Endothelial cell (in vitro differentiated cells): ENCODE data around the gene PHF1. TPM values are rescaled to one million over a fixed set of nuclear protein-coding genes. Genes with fewer than 3 reads are reported as not detected.
"Not testable (repeated sequence)": the region's sequence is repeated elsewhere in the genome, so short reads cannot be mapped to it uniquely, and the experiment has no call there.

Experiments
- DNase-seq: peaks from one replicate; pipeline ENCODE4 v3.0.0; 2021; ENCODE audit warnings: low spot score
- H3K27ac Mint-ChIP-seq: one replicate; pipeline ENCODE4 v1.8.0; 2021; ENCODE audit warnings: mixed read lengths, inconsistent platforms; ENCODE audit not compliant: unreplicated experiment
- H3K27me3 Mint-ChIP-seq: one replicate; pipeline ENCODE4 v1.8.0; 2021; ENCODE audit warnings: mild to moderate bottlenecking, moderate library complexity, mixed read lengths, inconsistent platforms; ENCODE audit not compliant: unreplicated experiment
- H3K36me3 Mint-ChIP-seq: one replicate; pipeline ENCODE4 v1.8.0; 2021; ENCODE audit warnings: mild to moderate bottlenecking, low read depth, mixed read lengths, inconsistent platforms; ENCODE audit not compliant: unreplicated experiment
- H3K4me1 Mint-ChIP-seq: one replicate; pipeline ENCODE4 v1.8.0; 2021; ENCODE audit warnings: mild to moderate bottlenecking, mixed read lengths, inconsistent platforms; ENCODE audit not compliant: unreplicated experiment
- H3K4me3 Mint-ChIP-seq: one replicate; pipeline ENCODE4 v1.8.0; 2021; ENCODE audit warnings: mild to moderate bottlenecking, mixed read lengths, inconsistent platforms; ENCODE audit not compliant: unreplicated experiment
- H3K9me3 Mint-ChIP-seq: one replicate; pipeline ENCODE4 v1.8.0; 2021; ENCODE audit warnings: mixed read lengths, inconsistent platforms; ENCODE audit not compliant: unreplicated experiment
- total RNA-seq: library from RNA; stranded (reverse); fragmentation: NEBNext Ultra II Directional; extraction: Animal tissue kit (Norgen Biotek cat#: 25700); gene quantifications from one replicate; pipeline ENCODE4 v1.2.1, GENCODE V29; 2021; ENCODE audit not compliant: unreplicated experiment
- TF ChIP-seq, protein P1 (sequence below): fragments of 200-600 bp; sonication (generic); IDR thresholded peaks from one replicate; pipeline ENCODE4 v1.5.0; 2021; ENCODE audit warnings: antibody characterized with exemption; ENCODE audit not compliant: unreplicated experiment

Gene PHF1
- total RNA-seq, 1 donor from 2014 or later: 60.0 TPM

DNA sequence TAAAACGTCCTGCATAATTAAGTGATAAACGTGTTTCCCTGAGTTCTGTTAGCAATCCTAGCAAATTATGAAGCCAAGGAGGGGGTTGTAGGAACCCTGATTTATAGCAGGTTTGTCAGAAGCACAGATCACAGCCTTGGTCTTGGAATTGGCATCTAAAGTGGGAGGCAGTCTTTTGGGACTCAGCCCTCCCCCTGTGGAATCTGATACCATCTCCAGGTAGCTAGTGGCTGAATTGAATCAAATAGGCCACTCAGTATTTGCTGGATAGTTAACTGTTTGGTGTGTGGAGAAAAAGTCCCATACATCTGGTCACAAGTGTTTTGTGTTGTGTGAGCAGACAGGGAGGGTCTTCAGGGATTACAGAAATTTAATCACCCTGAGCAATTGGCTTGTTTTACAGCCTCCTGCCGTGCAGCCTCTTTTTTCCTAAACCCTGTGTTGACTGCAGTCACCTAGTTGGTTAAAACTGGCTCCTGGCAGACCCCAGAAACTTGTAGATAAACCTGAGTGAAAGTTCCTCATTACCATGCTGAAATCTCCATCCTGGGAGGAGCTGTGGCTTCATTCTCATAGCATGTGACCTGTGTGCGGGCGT lies 38.2 kb upstream of the PHF1 start:
- H3K9me3 Mint-ChIP-seq: no peaks in the 10 kb centered on the region
- no peaks in the 10 kb centered on the region for H3K4me1 Mint-ChIP-seq
- no peaks in the 10 kb centered on the region for H3K36me3 Mint-ChIP-seq
- no peak overlapping the region for H3K27ac Mint-ChIP-seq
- no peak overlapping the region for H3K4me3 Mint-ChIP-seq
- no peaks in the 10 kb centered on the region for H3K27me3 Mint-ChIP-seq
- no peak for DNase-seq
- TF ChIP-seq, protein P1, sequence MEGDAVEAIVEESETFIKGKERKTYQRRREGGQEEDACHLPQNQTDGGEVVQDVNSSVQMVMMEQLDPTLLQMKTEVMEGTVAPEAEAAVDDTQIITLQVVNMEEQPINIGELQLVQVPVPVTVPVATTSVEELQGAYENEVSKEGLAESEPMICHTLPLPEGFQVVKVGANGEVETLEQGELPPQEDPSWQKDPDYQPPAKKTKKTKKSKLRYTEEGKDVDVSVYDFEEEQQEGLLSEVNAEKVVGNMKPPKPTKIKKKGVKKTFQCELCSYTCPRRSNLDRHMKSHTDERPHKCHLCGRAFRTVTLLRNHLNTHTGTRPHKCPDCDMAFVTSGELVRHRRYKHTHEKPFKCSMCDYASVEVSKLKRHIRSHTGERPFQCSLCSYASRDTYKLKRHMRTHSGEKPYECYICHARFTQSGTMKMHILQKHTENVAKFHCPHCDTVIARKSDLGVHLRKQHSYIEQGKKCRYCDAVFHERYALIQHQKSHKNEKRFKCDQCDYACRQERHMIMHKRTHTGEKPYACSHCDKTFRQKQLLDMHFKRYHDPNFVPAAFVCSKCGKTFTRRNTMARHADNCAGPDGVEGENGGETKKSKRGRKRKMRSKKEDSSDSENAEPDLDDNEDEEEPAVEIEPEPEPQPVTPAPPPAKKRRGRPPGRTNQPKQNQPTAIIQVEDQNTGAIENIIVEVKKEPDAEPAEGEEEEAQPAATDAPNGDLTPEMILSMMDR: no peak

DNA sequence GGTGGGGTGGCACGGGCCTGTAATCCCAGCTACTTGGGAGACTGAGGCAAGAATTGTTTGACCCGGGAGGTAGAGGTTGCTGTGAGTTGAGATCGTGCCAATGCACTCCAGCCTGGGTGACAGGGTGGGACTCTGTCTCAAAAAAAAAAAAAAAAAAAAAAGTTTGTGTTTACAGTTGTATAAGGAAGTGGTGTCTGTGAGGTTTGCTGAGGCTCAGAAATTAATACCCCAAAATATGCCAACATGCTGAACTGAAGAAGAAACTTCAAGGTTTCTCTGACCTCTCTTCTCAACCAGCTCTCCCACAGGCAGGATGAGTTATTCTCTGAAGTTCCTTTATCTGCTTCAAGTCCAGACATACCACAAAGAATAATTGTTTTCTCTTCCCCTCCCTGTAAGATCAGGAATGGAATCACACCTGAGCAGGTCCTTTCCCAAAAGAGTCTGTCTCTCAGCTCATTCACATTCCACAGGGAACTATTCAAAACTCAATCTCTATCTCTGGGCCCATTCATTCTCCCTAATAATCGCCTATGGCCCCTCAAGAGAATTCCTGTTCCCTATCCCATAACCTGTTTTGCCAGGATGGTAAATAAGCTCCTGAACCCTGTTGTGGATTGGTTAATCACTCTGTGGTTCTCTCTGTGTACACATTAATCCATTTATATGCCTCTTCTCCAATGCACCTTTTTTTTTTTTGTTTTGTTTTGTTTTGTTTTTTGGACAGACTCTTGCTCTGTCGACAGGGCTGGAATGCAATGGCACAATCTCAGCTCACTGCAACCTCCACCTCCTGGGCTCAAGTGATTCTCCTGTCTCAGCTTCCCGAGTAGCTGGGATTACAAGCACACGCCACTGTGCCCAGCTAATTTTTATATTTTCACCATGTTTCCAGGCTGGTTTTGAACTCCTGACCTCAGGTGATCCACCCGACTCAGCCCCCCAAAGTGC lies 36.6 kb upstream of the PHF1 start:
- no peak for DNase-seq
- TF ChIP-seq, protein P1: no peak
- no peaks in the 10 kb centered on the region for H3K9me3 Mint-ChIP-seq
- H3K4me3 Mint-ChIP-seq: no peak overlapping the region
- H3K27ac Mint-ChIP-seq: no peak overlapping the region
- no peaks in the 10 kb centered on the region for H3K36me3 Mint-ChIP-seq
- H3K4me1 Mint-ChIP-seq: no peaks in the 10 kb centered on the region
- H3K27me3 Mint-ChIP-seq: no peaks in the 10 kb centered on the region

DNA sequence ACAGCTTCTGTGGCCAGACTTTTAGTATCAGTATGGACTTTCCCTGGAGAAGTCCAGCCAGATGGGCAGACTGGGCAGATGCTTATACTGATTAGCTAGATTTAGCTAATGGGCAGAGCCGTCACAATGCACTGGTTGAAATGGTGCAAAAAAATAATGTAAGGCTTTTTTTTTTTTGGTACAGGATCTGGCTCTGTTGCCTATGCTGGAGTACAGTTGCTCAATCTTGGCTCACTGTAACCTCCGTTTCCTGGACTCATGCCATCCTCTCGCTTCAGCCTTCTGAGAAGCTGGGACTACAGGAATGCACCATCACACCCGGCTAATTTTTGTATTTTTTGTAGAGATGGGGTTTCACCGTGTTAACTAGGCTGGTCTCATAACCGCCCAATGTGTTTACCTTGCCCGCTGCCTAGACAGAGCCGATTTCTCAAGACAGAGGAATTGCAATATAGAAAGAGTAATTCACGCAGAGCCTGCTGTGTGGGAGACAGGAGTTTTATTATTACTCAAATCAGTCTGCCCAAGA lies 35.6 kb upstream of the PHF1 start:
- TF ChIP-seq, protein P1: no peak
- no peaks in the 10 kb centered on the region for H3K36me3 Mint-ChIP-seq
- no peak for DNase-seq

DNA sequence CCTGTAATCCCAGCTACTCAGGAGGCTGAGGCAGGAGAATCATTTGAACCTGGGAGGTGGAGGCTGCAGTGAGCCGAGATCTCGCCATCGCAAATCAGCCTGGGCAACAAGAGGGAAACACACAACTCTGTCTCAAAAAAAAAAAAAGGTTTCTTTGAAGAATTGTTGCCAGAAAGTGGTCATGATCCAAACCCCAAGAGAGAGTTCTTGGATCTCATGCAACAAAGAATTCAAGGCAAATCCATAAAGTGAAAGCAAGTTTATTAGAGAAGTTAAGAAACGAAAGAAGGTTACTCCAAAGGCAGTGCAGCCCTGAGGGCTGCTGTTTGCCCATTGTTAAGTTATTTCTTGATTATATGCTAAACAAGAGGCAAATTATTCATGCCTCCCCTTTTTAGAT lies 33.6 kb upstream of the PHF1 start:
- no peaks in the 10 kb centered on the region for H3K9me3 Mint-ChIP-seq
- no peaks in the 10 kb centered on the region for H3K4me1 Mint-ChIP-seq
- no peaks in the 10 kb centered on the region for H3K36me3 Mint-ChIP-seq
- no peak overlapping the region for H3K4me3 Mint-ChIP-seq
- TF ChIP-seq, protein P1: no peak
- H3K27ac Mint-ChIP-seq: no peak overlapping the region
- DNase-seq: no peak
- no peaks in the 10 kb centered on the region for H3K27me3 Mint-ChIP-seq

More for the DNA sequence above, 35.6 kb upstream of the PHF1 start:
- no peaks in the 10 kb centered on the region for H3K4me1 Mint-ChIP-seq
- no peaks in the 10 kb centered on the region for H3K9me3 Mint-ChIP-seq
- H3K27me3 Mint-ChIP-seq: no peaks in the 10 kb centered on the region
- no peak overlapping the region for H3K27ac Mint-ChIP-seq
- H3K4me3 Mint-ChIP-seq: no peak overlapping the region

DNA sequence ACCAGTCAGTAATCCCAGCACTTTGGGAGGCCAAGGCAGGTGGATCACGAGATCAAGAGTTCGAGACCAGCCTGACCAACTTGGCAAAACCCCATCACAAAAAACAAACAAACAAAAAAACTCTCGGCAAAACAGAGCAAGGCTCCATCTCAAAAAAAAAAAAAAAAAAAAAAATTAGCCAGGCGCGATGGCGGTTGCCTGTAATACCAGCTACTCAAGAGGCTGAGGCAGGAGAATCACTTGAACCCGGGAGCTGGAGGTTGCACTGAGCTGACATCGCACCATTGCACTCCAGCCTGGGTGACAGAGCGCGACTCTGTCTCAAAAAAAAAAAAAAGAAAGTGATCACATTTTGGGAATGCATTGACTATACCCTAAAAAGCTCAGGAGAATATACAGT lies 31.6 kb upstream of the PHF1 start:
- not testable (repeated sequence) for H3K9me3 Mint-ChIP-seq, DNase-seq, H3K4me1 Mint-ChIP-seq, H3K4me3 Mint-ChIP-seq, H3K36me3 Mint-ChIP-seq, H3K27me3 Mint-ChIP-seq, H3K27ac Mint-ChIP-seq
